Measurements from ENCODE around the gene RAB24. TPM values are rescaled to one million over a fixed set of nuclear protein-coding genes. Genes with fewer than 3 reads are reported as not detected.
"Not testable (repeated sequence)": the region's sequence is repeated elsewhere in the genome, so short reads cannot be mapped to it uniquely, and the experiment has no call there.

Gene RAB24
- total RNA-seq, 1 experiment from 2014 or later = 53.9 TPM

- DNase-seq (ENCODE audit: low read depth) = no peak
- in situ Hi-C loops (cut with HindIII; ENCODE audit: low pct_unique_long_range_greater_than_20kb, low sequenced_read_pairs) = no loop called here
Measured at GRCh38 chr5:177314376-177315342, 11.1 kb upstream of the RAB24 start.

- no peak for DNase-seq (ENCODE audit: low read depth)
- in situ Hi-C loops (cut with HindIII; ENCODE audit: low pct_unique_long_range_greater_than_20kb, low sequenced_read_pairs) = no loop called here
Measured at GRCh38 chr5:177313561-177314259, 10.2 kb upstream of the RAB24 start.

GRCh38 chr5:177312649-177313181 is 9.2 kb upstream of the RAB24 start:
- DNase-seq (ENCODE audit: low read depth) = peak; percentile 83
- in situ Hi-C loops (cut with HindIII; ENCODE audit: low pct_unique_long_range_greater_than_20kb, low sequenced_read_pairs) = no loop called here

GRCh38 chr5:177311723-177312648 is 8.5 kb upstream of the RAB24 start, which contains the start of gene MXD3:
MXD3 (minus strand) TSS chr5:177311898; CDS start chr5:177311830, 68 bp downstream.
- in situ Hi-C loops (cut with HindIII; ENCODE audit: low pct_unique_long_range_greater_than_20kb, low sequenced_read_pairs) = no loop called here
- DNase-seq (ENCODE audit: low read depth) = peak; percentile 99

GRCh38 chr5:177311392-177311722 is 7.8 kb upstream of the RAB24 start:
- DNase-seq (ENCODE audit: low read depth) = no peak
- in situ Hi-C loops (cut with HindIII; ENCODE audit: low pct_unique_long_range_greater_than_20kb, low sequenced_read_pairs) = no loop called here

- DNase-seq (ENCODE audit: low read depth) = peak; percentile 44
- in situ Hi-C loops (cut with HindIII; ENCODE audit: low pct_unique_long_range_greater_than_20kb, low sequenced_read_pairs) = no loop called here
Measured at GRCh38 chr5:177310757-177311391, 7.4 kb upstream of the RAB24 start.

- no peak for DNase-seq (ENCODE audit: low read depth)
- in situ Hi-C loops (cut with HindIII; ENCODE audit: low pct_unique_long_range_greater_than_20kb, low sequenced_read_pairs) = no loop called here
Measured at GRCh38 chr5:177310332-177310731, 6.8 kb upstream of the RAB24 start.

- DNase-seq (ENCODE audit: low read depth) = peak; percentile 78
- in situ Hi-C loops (cut with HindIII; ENCODE audit: low pct_unique_long_range_greater_than_20kb, low sequenced_read_pairs) = no loop called here
Measured at GRCh38 chr5:177309351-177310191, 6.1 kb upstream of the RAB24 start.

- in situ Hi-C loops (cut with HindIII; ENCODE audit: low pct_unique_long_range_greater_than_20kb, low sequenced_read_pairs) = no loop called here
- no peak for DNase-seq (ENCODE audit: low read depth)
Measured at GRCh38 chr5:177308740-177309139, 5.2 kb upstream of the RAB24 start.

- in situ Hi-C loops (cut with HindIII; ENCODE audit: low pct_unique_long_range_greater_than_20kb, low sequenced_read_pairs) = no loop called here
- no peak for DNase-seq (ENCODE audit: low read depth)
Measured at GRCh38 chr5:177307544-177308363, 4.2 kb upstream of the RAB24 start.

- in situ Hi-C loops (cut with HindIII; ENCODE audit: low pct_unique_long_range_greater_than_20kb, low sequenced_read_pairs) = no loop called here
- DNase-seq (ENCODE audit: low read depth) = no peak
Measured at GRCh38 chr5:177306674-177307543, 3.4 kb upstream of the RAB24 start.

- in situ Hi-C loops (cut with HindIII; ENCODE audit: low pct_unique_long_range_greater_than_20kb, low sequenced_read_pairs); DNase-seq (ENCODE audit: low read depth): not testable (repeated sequence)
Measured at GRCh38 chr5:177306103-177306640, 2.7 kb upstream of the RAB24 start.

- in situ Hi-C loops (cut with HindIII; ENCODE audit: low pct_unique_long_range_greater_than_20kb, low sequenced_read_pairs) = no loop called here
- no peak for DNase-seq (ENCODE audit: low read depth)
Measured at GRCh38 chr5:177304392-177305119, 1.0 kb upstream of the RAB24 start.

GRCh38 chr5:177303925-177304391 is 439 bp upstream of the RAB24 start:
- in situ Hi-C loops (cut with HindIII; ENCODE audit: low pct_unique_long_range_greater_than_20kb, low sequenced_read_pairs) = no loop called here
- DNase-seq (ENCODE audit: low read depth) = no peak
